Panc1 (cell line): ENCODE results near the gene DENND10.

Source experiments
- CTCF ChIP-seq: fragments of 450-650 bp; IDR thresholded peaks from 2 replicates; pipeline ENCODE4 v1.5.1; 2017; ENCODE audit warnings: mild to moderate bottlenecking
- REST ChIP-seq, 2 experiments: IDR thresholded peaks; 2 replicates each; pipeline ENCODE4 v1.6.1; 2011 to 2012; ENCODE audit warnings: low read depth in 2 of 2, control low read depth in 1 of 2, low read length in 1 of 2, mild to moderate bottlenecking in 1 of 2, moderate library complexity in 1 of 2; ENCODE audit not compliant: insufficient read depth in 1 of 2

GRCh38 chr10:119101366-119102098 is 2.4 kb upstream of the DENND10 start:
- no peak for TF ChIP-seq CTCF
- TF ChIP-seq REST (IDR thresholded peaks at IDR 0.05; ENCODE audit: insufficient read depth in 1 of 2, low read depth in 2 of 2, low read length in 1 of 2) = no peak
